GM20000 (cell line): ENCODE data around the gene UTS2B.

Experiments
- DNase-seq: peaks from one replicate; pipeline ENCODE4 v3.0.0; 2012; ENCODE audit warnings: low spot score
- CTCF ChIP-seq: IDR thresholded peaks from 2 replicates; pipeline ENCODE4 v1.5.1; 2012; ENCODE audit warnings: mild to moderate bottlenecking, control low read depth; ENCODE audit errors: extremely low read depth, missing control alignments

The UTS2B gene

GRCh38 chr3:191303596-191303995 lies 26.7 kb downstream of the UTS2B start:
- DNase-seq = no peak
- no peak for TF ChIP-seq CTCF

GRCh38 chr3:191302451-191302850 lies 27.9 kb downstream of the UTS2B start:
- TF ChIP-seq CTCF = no peak
- no peak for DNase-seq

- TF ChIP-seq CTCF = no peak
- DNase-seq = no peak
Measured at GRCh38 chr3:191301782-191302411, 28.4 kb downstream of the UTS2B start.

GRCh38 chr3:191301017-191301416 lies 29.3 kb downstream of the UTS2B start:
- no peak for TF ChIP-seq CTCF
- peak; percentile 54 for DNase-seq

GRCh38 chr3:191300422-191300821 lies 29.9 kb downstream of the UTS2B start:
- no peak for TF ChIP-seq CTCF
- no peak for DNase-seq

- DNase-seq = no peak
- no peak for TF ChIP-seq CTCF
Measured at GRCh38 chr3:191298846-191299245, 31.5 kb downstream of the UTS2B start.

- DNase-seq = no peak
- no peak for TF ChIP-seq CTCF
Measured at GRCh38 chr3:191296041-191296541, 34.2 kb downstream of the UTS2B start.
